Ovary (tissue), 3 donors: ENCODE results near the gene BTK.

Experiments
- CTCF ChIP-seq, 3 donors: fragments of 450-650 bp in 2 of 3; fragments of 200-600 bp in 1 of 3; IDR thresholded peaks; one replicate each; pipeline versions ENCODE4 v1.5.1 to v1.8.0; 2016 to 2022; ENCODE audit warnings: antibody characterized with exemption in 3 of 3, mild to moderate bottlenecking in 1 of 3
- POLR2A ChIP-seq: fragments of 450-650 bp; IDR thresholded peaks from one replicate; pipeline ENCODE4 v1.6.1; 2017; ENCODE audit warnings: antibody characterized with exemption, mild to moderate bottlenecking, moderate library complexity
- donor health status: DM: no; HTN: no; CAD: no.

DNA sequence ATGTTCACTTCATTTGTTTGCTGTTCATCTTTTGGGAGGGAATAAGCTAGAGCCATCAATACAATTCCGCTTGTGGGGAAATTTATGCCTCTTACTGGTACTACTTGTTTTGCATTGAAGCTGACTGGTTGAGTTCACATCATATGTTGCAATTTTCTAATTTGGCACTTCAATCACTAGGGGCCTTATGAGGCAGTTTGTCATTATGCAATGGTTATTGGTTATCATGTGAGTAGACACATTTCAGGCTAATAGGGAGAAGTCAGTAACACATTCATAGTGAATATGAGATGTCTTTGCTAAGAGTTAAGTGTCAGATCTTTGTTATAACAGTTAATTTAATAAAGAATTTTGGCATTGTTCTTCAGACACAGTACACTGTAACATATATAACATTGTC, 9.8 kb upstream of the BTK start:
- TF ChIP-seq CTCF (IDR thresholded peaks at IDR 0.05) (no peak), POLR2A (no peak)
